GM23338 (cell line): Measurements from ENCODE around the gene LCMT1. TPM values are rescaled to one million over a fixed set of nuclear protein-coding genes. Genes with fewer than 3 reads are reported as not detected.

Experiments
- ATAC-seq: fragments of 200-7000 bp; cut with Tn5 transposase; 3 replicates; pipeline ENCODE4 v1.9.1; 2020
- DNase-seq: peaks from one replicate; pipeline ENCODE4 v3.0.0-alpha.2; 2015; ENCODE audit warnings: low spot score
- H2AFZ ChIP-seq: fragments of 200-600 bp; sonication (generic); 2 replicates; pipeline ENCODE4 v1.8.0; 2016; ENCODE audit warnings: antibody characterized with exemption, mild to moderate bottlenecking, moderate library complexity
- H3F3A ChIP-seq: fragments of 200-600 bp; sonication (generic); replicated peaks from 2 replicates; pipeline ENCODE4 v1.8.0; 2017; ENCODE audit warnings: antibody characterized with exemption, mixed run types, low read depth
- H3K27ac ChIP-seq: fragments of 200-600 bp; sonication (generic); 2 replicates; pipeline ENCODE4 v1.6.1; 2016; ENCODE audit warnings: low read depth
- H3K27me3 ChIP-seq: fragments of 200-600 bp; sonication (generic); 2 replicates; pipeline ENCODE4 v1.8.0; 2016; ENCODE audit warnings: mild to moderate bottlenecking, mixed run types, moderate library complexity; ENCODE audit not compliant: insufficient read depth
- H3K36me3 ChIP-seq: fragments of 200-600 bp; sonication (generic); 2 replicates; pipeline ENCODE4 v1.8.0; 2016; ENCODE audit warnings: mild to moderate bottlenecking; ENCODE audit not compliant: insufficient read depth
- H3K4me1 ChIP-seq: fragments of 200-600 bp; sonication (generic); 2 replicates; pipeline ENCODE4 v1.8.0; 2016; ENCODE audit warnings: mild to moderate bottlenecking, moderate library complexity; ENCODE audit not compliant: insufficient read depth
- H3K4me2 ChIP-seq: fragments of 200-600 bp; sonication (generic); 2 replicates; pipeline ENCODE4 v1.7.1; 2017; ENCODE audit warnings: mixed run types
- H3K4me3 ChIP-seq: fragments of 200-600 bp; sonication (generic); 2 replicates; pipeline ENCODE4 v1.6.1; 2016; ENCODE audit warnings: mixed run types
- H3K79me2 ChIP-seq: fragments of 200-600 bp; sonication (generic); replicated peaks from 2 replicates; pipeline ENCODE4 v1.8.0; 2017; ENCODE audit warnings: mild to moderate bottlenecking; ENCODE audit not compliant: insufficient read depth
- H3K9me2 ChIP-seq: fragments of 200-600 bp; sonication (generic); 2 replicates; pipeline ENCODE4 v1.8.0; 2017; ENCODE audit not compliant: insufficient read depth
- H4K20me1 ChIP-seq: fragments of 200-600 bp; sonication (generic); replicated peaks from 2 replicates; pipeline ENCODE4 v1.8.0; 2017; ENCODE audit warnings: mild to moderate bottlenecking; ENCODE audit not compliant: insufficient read depth
- H3K27ac Mint-ChIP-seq: 2 replicates; pipeline ENCODE4 v1.8.0; 2020; ENCODE audit warnings: inconsistent platforms, mild to moderate bottlenecking, moderate library complexity, mixed read lengths
- H3K27me3 Mint-ChIP-seq: 3 replicates; pipeline ENCODE4 v1.8.0; 2022; ENCODE audit warnings: low read depth, mild to moderate bottlenecking, moderate library complexity, mixed read lengths, inconsistent platforms; ENCODE audit not compliant: insufficient read depth, poor library complexity
- H3K36me3 Mint-ChIP-seq: 3 replicates; pipeline ENCODE4 v1.8.0; 2021; ENCODE audit warnings: low read depth, mild to moderate bottlenecking, inconsistent platforms, moderate library complexity, mixed read lengths
- H3K4me1 Mint-ChIP-seq: 3 replicates; pipeline ENCODE4 v1.8.0; 2020; ENCODE audit warnings: mild to moderate bottlenecking, inconsistent platforms, mixed read lengths
- H3K4me3 Mint-ChIP-seq: 3 replicates; pipeline ENCODE4 v1.8.0; 2021; ENCODE audit warnings: moderate library complexity, mild to moderate bottlenecking, inconsistent platforms, mixed read lengths
- H3K9me3 Mint-ChIP-seq: 3 replicates; pipeline ENCODE4 v1.8.0; 2020; ENCODE audit warnings: moderate library complexity, mild to moderate bottlenecking, inconsistent platforms, mixed read lengths
- CREB1 ChIP-seq: fragments of 250-450 bp; sonication (Bioruptor Pico); IDR thresholded peaks from 2 replicates; pipeline ENCODE4 v1.5.0; 2020; ENCODE audit warnings: low read depth, mild to moderate bottlenecking, moderate library complexity
- EZH2phosphoT487 ChIP-seq: fragments of 200-600 bp; sonication (generic); IDR thresholded peaks from one replicate; pipeline ENCODE4 v1.8.1; 2018; ENCODE audit warnings: antibody characterized with exemption; ENCODE audit not compliant: unreplicated experiment
- JUNB ChIP-seq: IDR thresholded peaks from one replicate; pipeline ENCODE4 v1.6.1; 2016; ENCODE audit warnings: antibody characterized with exemption; ENCODE audit not compliant: unreplicated experiment
- NANOG ChIP-seq: IDR thresholded peaks from 2 replicates; pipeline ENCODE4 v1.6.1; 2016; ENCODE audit warnings: antibody characterized with exemption, borderline replicate concordance
- REST ChIP-seq: IDR thresholded peaks from one replicate; pipeline ENCODE4 v1.6.1; 2018; ENCODE audit warnings: antibody characterized with exemption; ENCODE audit not compliant: unreplicated experiment
- STAT1 ChIP-seq: IDR thresholded peaks from one replicate; pipeline ENCODE4 v1.6.1; 2016; ENCODE audit warnings: antibody characterized with exemption; ENCODE audit not compliant: unreplicated experiment
- polyA plus RNA-seq: library from polyadenylated mRNA; unstranded; fragments of >200 nt; fragmentation: Nextera tagmentation; extraction: Ambion mirVana; gene quantifications from 2 replicates; pipeline ENCODE4 v1.2.1, GENCODE V29; 2016
- total RNA-seq: library from RNA; depleted of rRNA; stranded (reverse); fragments of >200 nt; shearing (Covaris generic); gene quantifications from 2 replicates; pipeline ENCODE4 v1.2.3, GENCODE V29; 2014
- TF ChIP-seq, protein P1 (sequence below), 2 experiments: fragments of 200-600 bp in 1 of 2; sonication (generic) in 1 of 2; conservative IDR thresholded peaks; 2 replicates each; pipeline versions ENCODE4 v1.5.1 to v1.6.1; 2016 to 2017; ENCODE audit warnings: antibody characterized with exemption in 2 of 2, low read depth in 2 of 2, mild to moderate bottlenecking in 2 of 2, moderate library complexity in 1 of 2

Gene LCMT1
- total and polyA plus RNA-seq, 2 experiments from 2014 or later: 56.2 to 84.6 TPM

GRCh38 chr16:25151996-25152395, 40.5 kb downstream of the LCMT1 start (continued):
- TF ChIP-seq REST (no peak), STAT1 (no peak), NANOG (no peak)
- TF ChIP-seq, protein P1, sequence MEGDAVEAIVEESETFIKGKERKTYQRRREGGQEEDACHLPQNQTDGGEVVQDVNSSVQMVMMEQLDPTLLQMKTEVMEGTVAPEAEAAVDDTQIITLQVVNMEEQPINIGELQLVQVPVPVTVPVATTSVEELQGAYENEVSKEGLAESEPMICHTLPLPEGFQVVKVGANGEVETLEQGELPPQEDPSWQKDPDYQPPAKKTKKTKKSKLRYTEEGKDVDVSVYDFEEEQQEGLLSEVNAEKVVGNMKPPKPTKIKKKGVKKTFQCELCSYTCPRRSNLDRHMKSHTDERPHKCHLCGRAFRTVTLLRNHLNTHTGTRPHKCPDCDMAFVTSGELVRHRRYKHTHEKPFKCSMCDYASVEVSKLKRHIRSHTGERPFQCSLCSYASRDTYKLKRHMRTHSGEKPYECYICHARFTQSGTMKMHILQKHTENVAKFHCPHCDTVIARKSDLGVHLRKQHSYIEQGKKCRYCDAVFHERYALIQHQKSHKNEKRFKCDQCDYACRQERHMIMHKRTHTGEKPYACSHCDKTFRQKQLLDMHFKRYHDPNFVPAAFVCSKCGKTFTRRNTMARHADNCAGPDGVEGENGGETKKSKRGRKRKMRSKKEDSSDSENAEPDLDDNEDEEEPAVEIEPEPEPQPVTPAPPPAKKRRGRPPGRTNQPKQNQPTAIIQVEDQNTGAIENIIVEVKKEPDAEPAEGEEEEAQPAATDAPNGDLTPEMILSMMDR (conservative IDR thresholded peaks at IDR 0.05; ENCODE audit: low read depth in 2 of 2): no peak

GRCh38 chr16:25155553-25156460, 44.3 kb downstream of the LCMT1 start:
- Histone ChIP-seq H3K4me1 (no peaks in the 10 kb centered on the region), H3K4me2 (no peak overlapping the region), H3F3A (no peaks in the 10 kb centered on the region), H3K4me3 (no peak overlapping the region), H3K36me3 (peaks cover 9% of the 10 kb centered on the region), H3K9me2 (no peaks in the 10 kb centered on the region), H2AFZ (no peak overlapping the region), H4K20me1 (peaks cover 6% of the 10 kb centered on the region), H3K79me2 (no peaks in the 10 kb centered on the region), H3K27ac (no peak overlapping the region), H3K27me3 (no peaks in the 10 kb centered on the region)
- Mint-ChIP-seq H3K4me3 (no peak overlapping the region), H3K9me3 (no peaks in the 10 kb centered on the region), H3K27me3 (no peaks in the 10 kb centered on the region), H3K36me3 (peaks cover 44% of the 10 kb centered on the region), H3K27ac (no peak overlapping the region; the same call in 1 of the 2 replicates), H3K4me1 (no peaks in the 10 kb centered on the region)
- ATAC-seq: no peak
- TF ChIP-seq JUNB: no peak
- DNase-seq: no peak

DNA sequence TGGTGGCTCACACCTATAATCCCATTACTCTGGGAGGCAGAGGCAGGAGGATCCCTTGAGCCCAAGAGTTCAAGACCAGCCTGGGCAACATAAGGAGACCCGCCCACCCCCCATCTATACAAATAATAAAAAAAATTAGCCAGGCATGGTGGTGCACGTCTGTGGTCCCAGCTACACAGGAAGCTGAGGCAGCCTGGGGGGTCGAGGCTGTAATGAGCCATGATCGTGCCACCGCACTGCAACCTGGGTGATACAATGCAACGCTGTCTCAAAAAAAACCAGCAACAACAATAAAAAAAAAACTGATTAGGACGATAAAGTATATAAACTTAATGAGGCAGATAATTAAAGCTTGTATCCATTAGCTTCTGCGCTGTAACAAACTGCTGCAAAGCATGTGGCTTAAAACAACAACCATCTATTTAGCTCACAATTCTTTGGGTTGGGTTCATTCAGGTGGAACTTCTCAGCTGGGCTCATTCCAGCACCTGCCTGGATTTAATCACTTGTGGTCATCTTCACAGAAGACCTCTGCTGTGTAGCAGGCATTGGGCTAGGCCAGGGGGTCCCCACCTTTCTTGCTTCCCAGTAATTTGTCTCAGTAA, 45.8 kb downstream of the LCMT1 start:
- Histone ChIP-seq H3K36me3 (peaks cover 14% of the 10 kb centered on the region), H3K27ac (no peak overlapping the region), H3K4me1 (no peaks in the 10 kb centered on the region), H3K79me2 (no peaks in the 10 kb centered on the region), H3F3A (no peaks in the 10 kb centered on the region), H2AFZ (no peak overlapping the region), H3K9me2 (no peaks in the 10 kb centered on the region), H4K20me1 (peaks cover 6% of the 10 kb centered on the region), H3K4me3 (no peak overlapping the region), H3K4me2 (no peak overlapping the region), H3K27me3 (no peaks in the 10 kb centered on the region)
- Mint-ChIP-seq H3K27me3 (no peaks in the 10 kb centered on the region), H3K4me1 (no peaks in the 10 kb centered on the region), H3K36me3 (peaks cover 50% of the 10 kb centered on the region), H3K9me3 (no peaks in the 10 kb centered on the region), H3K4me3 (no peak overlapping the region), H3K27ac (no peak overlapping the region)
- ATAC-seq: no peak
- no peak for DNase-seq
- TF ChIP-seq CREB1 (no peak), EZH2phosphoT487 (no peak)
- TF ChIP-seq, protein P1 (conservative IDR thresholded peaks at IDR 0.05; ENCODE audit: low read depth in 2 of 2): no peak
